GM12872 (cell line): ENCODE results near the gene C3orf33.

Source experiments
- TF ChIP-seq, protein P1 (sequence below): IDR thresholded peaks from 3 replicates; pipeline ENCODE4 v1.5.1; 2011; ENCODE audit warnings: low read depth, mild to moderate bottlenecking, low read length, moderate library complexity; ENCODE audit not compliant: insufficient read depth

Gene C3orf33

DNA sequence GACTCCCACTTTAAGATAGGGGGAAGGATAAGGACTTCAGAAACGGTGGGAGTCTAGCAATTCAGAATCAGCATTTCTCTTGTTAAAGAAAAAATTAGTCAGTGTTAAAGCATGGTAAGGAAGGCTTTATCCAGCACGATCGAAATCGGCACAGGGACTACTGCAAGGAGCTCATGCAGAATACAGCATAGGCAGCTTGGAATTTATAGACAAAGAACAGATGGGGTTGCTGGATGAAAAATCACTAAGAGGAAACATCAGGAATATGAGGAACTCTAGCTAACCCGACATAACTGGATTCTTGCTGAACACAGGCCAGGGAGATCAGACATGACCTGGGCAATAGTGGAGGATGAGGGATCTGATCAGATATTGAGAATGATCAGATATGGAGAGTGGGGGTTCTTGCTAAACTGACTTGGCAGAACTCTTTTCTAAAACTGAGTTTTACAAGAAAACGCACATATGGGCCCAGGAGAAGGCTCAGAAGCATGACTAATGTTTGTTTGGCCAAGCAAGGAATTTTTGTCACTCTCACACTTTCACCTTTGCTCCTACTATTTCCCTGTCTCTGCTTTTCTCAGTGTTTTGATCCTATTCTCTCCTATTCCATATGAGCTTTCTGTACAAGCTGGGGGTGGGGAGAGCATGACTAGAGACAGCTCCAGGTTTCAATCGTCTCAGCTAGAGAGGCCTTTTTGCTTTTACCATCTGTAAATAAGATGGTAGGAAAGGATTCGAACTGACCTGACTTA lies 57.3 kb downstream of the C3orf33 start:
- TF ChIP-seq, protein P1, sequence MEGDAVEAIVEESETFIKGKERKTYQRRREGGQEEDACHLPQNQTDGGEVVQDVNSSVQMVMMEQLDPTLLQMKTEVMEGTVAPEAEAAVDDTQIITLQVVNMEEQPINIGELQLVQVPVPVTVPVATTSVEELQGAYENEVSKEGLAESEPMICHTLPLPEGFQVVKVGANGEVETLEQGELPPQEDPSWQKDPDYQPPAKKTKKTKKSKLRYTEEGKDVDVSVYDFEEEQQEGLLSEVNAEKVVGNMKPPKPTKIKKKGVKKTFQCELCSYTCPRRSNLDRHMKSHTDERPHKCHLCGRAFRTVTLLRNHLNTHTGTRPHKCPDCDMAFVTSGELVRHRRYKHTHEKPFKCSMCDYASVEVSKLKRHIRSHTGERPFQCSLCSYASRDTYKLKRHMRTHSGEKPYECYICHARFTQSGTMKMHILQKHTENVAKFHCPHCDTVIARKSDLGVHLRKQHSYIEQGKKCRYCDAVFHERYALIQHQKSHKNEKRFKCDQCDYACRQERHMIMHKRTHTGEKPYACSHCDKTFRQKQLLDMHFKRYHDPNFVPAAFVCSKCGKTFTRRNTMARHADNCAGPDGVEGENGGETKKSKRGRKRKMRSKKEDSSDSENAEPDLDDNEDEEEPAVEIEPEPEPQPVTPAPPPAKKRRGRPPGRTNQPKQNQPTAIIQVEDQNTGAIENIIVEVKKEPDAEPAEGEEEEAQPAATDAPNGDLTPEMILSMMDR, result no peak

GRCh38 chr3:155747946-155748290 lies 58.2 kb downstream of the C3orf33 start:
- TF ChIP-seq, protein P1, result no peak

- TF ChIP-seq, protein P1, result no peak
Measured at GRCh38 chr3:155747286-155747945, 58.7 kb downstream of the C3orf33 start.

GRCh38 chr3:155746703-155747102 lies 59.4 kb downstream of the C3orf33 start:
- TF ChIP-seq, protein P1, result no peak

- TF ChIP-seq, protein P1, result no peak
Measured at GRCh38 chr3:155745795-155746550, 60.1 kb downstream of the C3orf33 start.

DNA sequence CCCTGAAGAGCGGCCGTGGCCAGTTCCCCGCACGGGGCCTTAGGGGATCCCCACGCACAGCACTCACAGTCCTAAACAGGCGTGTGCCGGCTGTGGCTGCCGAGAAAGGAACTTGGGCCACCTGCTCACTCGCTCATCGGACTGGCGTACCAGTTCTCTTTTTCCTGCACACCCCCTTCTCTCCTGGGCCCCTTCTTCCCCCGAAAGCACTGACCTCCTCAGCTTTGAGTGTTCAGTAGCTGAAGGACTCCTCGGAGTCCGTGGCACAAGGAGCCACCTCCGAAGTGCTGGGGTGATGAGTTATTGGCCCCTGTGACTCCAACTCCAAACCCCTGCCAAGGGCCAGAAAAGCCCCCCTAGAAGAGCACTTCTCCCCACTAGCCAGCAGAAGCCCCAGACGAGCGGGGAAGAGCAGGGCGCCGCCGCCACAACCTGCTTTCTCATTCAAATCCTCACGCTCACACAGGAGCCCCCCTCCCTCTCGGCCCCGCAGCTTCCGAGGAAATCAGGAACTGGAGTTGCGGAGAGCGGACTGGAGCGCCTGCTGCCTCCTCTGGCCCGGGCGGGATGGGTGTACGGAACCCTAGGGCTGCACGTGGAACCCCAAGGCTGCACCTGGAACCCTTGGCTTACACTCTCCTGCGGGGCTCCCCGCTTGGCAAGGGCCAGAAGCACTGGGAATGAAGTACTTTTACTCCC lies 61.3 kb downstream of the C3orf33 start, which contains the start of gene PLCH1:
PLCH1 (minus strand) TSS at position 446 of the 699 bp plus-strand sequence. CDS start 40,847 bp downstream, outside the sequence.
- TF ChIP-seq, protein P1, result no peak
